Peyer's patch (tissue), 4 donors: Measurements from ENCODE around the gene ARPC1A.

ENCODE experiments used
- CTCF ChIP-seq, 6 experiments: fragments of 450-650 bp in 4 of 6; fragments of 200-600 bp in 2 of 6; sonication (generic) in 1 of 6; IDR thresholded peaks; one replicate each; pipeline ENCODE4 v1.5.1; 2017 to 2019; ENCODE audit warnings: antibody characterized with exemption in 6 of 6, mild to moderate bottlenecking in 3 of 6, moderate library complexity in 1 of 6
- POLR2A ChIP-seq, 2 donors: fragments of 450-650 bp; IDR thresholded peaks; one replicate each; pipeline ENCODE4 v1.5.1; 2017; ENCODE audit warnings: antibody characterized with exemption in 2 of 2, mild to moderate bottlenecking in 2 of 2, moderate library complexity in 2 of 2

GRCh38 chr7:99386584-99387238, 61.0 kb downstream of the ARPC1A start:
- TF ChIP-seq CTCF (IDR thresholded peaks at IDR 0.05), result peak in 3 of 6 experiments; percentile 10 to 34 (median 33)
- no peak for TF ChIP-seq POLR2A (IDR thresholded peaks at IDR 0.05)
